A204.1 (cell line): Measurements from ENCODE around the gene ANKRD39.
"Not testable (repeated sequence)": the region's sequence is repeated elsewhere in the genome, so short reads cannot be mapped to it uniquely, and the experiment has no call there.

Experiments
- FAIRE-seq: peaks from 2 replicates; lab custom pipeline; 2012; peaks lifted over from hg19 to GRCh38; lab: Jason Lieb, UNC

The ANKRD39 gene, protein sequence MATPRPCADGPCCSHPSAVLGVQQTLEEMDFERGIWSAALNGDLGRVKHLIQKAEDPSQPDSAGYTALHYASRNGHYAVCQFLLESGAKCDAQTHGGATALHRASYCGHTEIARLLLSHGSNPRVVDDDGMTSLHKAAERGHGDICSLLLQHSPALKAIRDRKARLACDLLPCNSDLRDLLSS

DNA sequence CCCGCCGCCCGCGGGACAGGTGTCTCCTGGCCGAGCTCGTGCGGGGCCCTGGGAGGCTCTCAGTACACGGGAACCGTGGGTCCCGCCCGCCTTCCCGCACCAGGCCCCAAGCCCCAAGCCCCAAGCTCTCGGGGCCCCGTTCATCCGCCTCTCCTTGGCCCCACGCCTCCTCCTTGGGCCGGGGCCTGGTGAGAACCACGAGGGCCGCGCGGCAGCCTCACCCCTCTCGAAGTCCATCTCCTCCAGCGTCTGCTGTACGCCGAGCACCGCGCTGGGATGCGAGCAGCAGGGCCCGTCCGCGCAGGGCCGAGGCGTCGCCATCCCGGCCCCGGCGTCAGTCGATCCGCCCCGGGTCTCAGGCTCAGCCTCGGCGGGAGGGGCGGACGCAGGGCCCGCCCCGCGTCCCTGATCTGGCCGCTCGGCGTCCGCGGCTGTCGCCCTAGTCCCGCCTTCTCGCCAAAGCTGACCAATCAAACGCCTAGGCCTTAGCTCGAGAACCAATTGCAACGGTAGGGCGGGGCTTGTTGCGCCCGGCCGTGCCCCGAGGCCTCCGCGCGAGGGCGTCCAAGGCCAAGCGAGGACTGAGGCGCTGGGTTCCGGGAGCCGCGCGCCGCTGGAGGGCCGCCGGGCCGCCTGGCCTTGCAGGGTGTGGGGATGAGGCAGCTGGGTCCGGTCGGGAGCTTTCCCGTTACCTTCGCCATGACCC, at the start of gene ANKRD39:
Gene ANKRD39 (minus strand): TSS at position 350 of the 706 bp plus-strand sequence. CDS start 29 bp downstream, at position 321.
- no peak for FAIRE-seq

DNA sequence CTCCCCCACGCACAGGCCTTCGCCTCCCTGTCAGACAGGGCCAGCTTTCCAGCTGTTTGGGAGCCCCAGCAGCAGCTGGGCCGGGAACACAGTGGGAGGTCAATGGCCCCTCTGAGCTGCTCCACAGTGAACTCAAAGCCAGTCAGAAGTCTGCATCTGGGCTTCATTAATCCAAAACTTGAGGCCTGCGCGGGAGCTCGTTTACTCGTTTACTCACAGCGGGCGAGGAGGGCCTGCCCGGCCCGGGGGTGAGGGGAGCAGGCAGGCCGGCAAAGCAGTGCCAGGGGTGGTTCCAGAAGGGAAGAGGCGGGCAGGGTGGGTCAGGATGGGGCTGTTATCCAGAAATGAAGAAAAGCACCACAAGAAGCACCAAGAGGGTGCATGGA, 48.9 kb upstream of the ANKRD39 start:
- no peak for FAIRE-seq

DNA sequence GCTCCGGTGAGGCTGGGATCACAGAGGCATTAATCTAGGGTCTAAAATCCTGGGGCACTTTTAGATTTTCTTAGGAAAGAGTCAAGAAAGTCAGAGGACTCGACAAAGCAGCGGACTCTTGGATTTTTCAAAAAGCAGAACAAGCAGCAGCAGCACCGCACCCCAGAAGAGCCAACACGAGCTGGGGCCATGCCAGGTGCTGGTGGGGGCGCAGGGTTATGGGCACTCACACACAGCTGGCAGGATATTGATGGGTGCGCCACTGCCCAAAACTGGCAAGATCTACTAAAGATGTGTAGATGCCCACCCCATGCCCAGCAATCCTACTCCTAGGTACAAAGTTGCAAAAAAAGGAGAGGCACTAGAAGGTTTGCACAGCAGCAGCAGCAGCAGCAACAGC, 46.0 kb upstream of the ANKRD39 start:
- no peak for FAIRE-seq

DNA sequence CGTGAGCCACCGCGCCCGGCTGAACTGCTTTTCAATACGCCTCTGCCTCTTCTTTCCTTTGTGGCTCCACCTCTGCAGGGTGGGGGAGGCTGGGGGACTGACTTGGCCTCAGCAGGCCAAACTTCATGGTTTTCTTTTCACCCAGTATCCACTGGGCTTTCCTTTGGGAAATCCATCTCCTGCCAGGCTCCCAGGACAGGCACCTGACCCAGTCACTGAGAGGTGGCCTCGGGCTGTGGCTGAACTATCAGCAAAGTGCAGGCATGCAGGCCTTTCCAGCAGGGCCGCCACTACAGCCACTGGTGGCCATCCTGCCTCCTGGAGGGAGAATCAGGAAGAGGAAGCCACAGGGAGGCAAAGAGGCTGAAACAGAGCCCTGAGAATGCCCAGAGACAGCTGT, 45.5 kb upstream of the ANKRD39 start:
- no peak for FAIRE-seq

DNA sequence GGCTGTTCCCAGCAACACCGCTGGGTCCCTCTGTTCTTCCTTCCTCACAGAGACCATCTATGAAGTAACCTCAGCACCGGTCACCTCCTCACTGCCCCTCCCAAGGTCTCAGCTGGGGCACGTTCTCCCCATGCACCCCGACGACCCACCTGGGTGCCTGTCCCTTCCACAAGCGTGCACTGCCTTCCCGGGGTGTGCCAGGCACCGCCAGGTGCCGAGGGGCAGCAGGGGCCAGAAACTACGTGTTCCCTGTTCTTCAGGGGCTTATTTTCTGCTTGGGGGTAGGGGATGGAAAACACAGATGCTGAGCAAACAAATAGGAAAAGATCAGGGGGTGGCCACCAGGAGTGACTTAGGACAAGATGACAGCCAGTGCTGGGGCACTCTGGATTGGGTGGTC, 42.4 kb upstream of the ANKRD39 start:
- no peak for FAIRE-seq

DNA sequence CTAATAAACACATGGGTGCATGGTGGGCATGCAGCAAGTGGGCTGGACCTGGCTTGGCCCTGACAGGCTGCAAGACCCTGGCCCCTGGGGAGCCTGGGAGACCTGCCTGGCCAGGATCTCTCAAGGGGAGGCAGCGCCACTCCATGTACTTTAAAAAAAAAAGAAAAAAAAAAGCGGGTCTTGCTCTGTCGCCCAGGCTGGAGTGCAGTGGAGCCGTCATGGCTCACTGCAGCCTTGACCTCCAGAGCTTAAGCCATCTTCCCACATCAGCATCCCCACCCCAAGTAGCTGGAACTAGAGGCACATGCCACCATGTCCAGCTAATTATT, 41.6 kb upstream of the ANKRD39 start:
- FAIRE-seq, result no peak

DNA sequence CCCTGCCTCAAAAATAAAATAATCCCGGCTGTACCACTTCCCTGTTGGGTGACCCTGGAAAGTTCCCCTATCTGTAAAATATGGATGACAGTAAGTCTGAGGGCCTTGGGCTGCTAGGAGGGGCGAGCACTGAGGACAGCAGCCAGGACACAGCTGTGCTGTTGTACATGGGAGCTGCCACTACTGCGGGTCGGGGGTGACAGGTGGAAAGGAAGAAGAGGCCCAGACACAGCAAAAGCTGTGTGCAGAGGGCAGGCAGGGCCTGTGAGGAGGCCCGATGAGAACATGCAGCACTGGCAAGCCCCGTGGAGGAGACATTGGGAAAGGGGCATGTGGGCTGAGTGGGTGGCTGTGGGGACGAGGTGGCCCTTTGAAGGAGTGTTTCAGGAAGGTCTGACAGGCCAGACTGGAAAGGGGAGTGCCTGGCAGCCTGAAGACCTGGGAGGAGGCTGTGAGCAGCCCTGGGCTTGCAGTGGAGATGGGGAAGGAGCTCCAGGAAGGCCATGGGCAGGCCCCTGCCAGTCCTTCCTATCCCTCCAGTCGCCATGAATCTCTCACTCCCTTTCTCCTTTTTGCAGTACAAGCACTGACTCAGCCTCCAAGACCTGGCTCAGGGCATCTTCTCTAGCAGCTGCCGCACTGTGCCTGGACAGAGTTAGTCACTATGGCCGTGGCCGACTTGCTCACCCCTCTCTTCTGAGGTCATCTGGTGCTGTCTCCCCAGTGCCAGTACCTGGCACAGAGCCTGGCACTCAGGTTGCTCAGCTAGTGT, 41.0 kb upstream of the ANKRD39 start:
- no peak for FAIRE-seq

DNA sequence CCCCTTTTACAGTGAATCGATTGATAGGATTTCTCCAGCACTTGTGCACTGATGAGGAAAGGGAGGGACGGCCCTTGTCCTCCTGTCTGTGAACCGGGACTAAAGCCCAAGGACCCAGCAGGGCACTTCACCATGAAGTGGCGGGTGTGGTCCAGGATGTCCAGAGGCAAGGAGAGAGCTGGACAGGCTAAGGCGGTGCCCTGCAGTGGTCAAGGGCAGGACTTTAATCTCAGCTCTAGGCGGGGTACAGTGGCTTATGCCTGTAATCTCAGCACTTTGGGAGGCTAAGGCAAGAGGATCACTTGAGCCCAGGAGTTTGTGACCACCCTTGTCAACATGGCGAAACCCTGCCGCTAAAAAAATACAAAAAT, 40.3 kb upstream of the ANKRD39 start:
- FAIRE-seq, result no peak

DNA sequence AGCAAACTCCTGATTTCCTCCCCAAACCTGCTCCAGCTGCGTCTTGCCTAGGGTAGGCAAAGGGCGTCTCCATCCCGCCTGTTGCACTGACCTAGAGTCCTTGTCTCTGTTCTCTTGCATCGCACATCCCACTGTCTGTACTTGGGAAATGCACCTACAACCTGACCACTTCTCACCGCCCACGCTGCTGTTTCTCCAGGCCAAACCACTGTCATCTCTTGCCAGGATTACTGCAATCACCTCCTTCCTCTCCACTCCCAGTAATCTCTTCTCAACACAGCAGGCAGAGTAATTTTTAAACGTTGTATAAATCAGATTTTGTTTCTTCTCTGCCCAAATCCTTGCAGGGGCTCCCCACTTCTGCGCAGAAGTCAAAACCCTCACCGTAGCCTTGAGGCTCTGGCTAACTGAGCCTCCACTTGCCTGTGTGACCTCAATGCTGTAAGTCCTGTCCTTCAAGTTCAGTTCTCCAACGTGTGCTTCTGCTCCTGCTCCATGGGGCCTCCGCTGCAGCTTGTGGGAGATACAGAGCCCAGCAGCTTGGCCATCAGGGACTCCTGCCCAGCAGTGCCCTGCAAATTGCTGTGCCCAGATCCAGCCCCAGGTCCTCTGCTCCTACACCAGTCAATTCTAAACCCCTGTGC, 39.8 kb upstream of the ANKRD39 start:
- FAIRE-seq, result no peak

DNA sequence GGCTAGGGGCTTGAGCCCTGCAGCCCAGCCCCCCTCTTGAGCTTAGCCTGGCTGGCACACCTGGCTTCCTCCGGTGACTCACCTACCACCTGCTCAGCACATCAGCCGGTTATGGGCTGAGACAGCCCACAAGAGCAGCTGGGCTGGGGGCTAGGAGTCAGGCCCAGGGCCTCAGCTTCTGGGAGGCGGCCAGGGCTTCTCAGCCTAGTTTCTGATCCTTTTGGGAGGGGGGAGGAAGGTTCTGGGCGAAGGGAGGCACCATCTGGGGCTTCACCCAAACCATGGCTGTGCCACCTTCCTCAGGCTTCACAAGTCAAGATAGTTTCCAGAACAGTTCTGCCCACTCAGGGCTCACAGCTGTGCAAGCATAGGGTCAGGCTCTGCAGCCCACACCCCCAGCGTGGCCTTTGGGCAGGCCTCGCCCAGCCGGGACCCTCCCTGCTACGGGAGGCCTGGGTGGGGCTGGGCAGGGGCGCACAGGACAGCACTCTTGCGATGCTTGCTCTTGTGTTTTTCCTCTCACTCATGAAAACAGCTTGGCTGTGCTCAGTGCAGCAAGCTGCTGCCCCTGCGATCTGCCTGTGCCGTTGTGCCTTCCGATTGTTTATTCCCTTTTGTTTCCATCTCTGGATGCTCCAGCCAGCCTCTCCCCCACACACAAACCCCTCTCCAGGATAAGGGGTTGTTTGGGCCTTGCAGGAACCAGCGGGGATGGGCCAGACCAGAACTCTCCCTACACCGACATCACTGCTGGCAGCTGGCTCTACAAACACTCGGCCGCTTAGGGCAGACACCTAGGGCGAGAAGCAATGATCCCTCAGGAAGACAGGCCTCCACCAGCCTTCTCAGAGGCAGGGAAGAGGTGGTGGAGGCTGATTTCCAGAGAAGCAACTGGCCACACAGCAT, 38.2 kb upstream of the ANKRD39 start:
- FAIRE-seq, result no peak

DNA sequence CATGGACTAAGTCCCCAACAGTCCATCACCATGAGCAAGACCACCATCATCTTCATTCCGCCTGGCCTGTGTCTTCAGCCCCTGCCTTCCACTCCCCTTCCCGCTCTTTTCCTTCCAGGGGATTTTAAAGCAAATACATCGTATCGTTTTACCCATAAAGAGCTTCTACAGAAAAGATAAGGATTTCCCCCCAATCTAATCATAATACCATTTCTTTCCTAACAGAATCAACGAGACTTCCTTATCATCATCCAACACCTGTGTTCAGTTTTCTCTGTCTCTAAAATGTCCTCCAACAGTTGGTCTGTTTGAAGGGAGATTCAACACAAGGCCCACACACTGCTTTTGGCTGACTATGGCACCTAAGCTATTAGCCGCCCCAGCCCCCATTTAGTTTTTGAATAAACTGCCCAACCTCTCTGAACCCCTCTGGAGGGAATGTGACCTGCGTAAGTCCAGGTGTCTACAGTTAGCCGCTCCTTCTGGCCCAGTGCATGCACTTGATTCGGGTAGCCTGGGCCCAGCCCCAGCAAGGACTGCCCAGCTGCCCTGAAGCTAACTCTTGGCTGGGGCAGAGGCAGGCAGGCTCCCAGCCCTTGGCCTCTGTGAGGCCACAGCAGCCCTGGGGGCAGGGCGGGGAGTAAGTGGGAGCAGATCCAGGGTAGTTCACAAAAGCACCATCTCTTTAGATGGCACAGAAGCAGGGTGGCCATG, 37.4 kb upstream of the ANKRD39 start:
- no peak for FAIRE-seq

DNA sequence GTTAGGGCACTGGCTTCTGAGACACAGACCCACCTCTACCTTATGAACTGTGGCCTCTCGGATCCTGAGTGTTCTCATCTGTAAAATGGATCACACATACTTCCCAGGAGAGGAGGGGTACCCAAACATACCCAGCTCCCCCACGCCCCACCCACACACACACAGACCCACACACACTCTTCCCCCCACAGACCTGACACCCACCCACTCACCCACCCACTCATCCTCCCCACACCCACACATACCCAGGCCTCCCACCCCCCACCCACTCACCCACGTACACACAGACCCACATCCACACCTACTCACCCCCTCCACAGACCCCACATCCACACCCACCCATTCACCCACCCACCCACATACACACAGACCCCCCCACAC, 36.3 kb upstream of the ANKRD39 start:
- FAIRE-seq, result no peak

DNA sequence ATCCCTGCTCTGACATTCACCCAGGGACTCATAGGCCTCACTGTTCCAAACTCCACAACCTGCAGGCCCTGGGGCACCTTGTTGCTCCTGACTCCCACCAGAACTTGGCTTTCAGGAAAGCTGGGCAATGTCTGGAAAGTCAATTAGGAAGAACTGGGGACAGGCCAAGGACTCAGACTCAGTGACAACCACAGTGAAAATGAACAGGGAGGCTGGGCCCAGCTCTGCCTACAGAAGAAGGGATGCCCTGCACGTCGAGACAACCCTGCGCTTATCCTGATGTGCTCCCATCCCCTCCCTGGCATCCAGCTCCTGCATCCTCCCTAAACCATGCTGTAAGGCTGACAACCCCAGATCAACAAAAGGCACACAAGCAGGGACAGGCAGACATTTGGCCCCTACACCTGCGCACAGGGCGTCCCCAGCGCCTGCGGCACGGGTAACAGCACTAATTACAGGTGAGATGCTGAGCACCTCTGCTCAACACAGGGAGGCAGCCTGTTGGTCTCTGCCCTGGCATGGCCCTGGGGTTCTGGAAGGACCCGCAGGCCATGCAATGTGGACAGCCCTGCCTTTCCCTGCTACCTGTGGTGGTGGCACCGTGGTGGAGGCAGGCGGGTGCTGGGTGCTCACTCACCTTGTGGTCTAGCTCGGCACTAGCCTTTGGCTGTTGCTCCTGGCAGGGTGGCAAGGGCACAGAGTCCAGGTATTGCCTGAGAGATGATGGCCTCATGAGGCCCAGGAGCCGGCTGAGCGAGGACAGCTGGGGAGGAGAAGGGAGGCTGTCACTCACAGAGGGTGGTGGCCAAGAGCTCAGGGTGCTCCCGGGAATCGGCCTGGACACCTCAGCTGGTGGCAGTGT, 35.7 kb upstream of the ANKRD39 start:
- no peak for FAIRE-seq

DNA sequence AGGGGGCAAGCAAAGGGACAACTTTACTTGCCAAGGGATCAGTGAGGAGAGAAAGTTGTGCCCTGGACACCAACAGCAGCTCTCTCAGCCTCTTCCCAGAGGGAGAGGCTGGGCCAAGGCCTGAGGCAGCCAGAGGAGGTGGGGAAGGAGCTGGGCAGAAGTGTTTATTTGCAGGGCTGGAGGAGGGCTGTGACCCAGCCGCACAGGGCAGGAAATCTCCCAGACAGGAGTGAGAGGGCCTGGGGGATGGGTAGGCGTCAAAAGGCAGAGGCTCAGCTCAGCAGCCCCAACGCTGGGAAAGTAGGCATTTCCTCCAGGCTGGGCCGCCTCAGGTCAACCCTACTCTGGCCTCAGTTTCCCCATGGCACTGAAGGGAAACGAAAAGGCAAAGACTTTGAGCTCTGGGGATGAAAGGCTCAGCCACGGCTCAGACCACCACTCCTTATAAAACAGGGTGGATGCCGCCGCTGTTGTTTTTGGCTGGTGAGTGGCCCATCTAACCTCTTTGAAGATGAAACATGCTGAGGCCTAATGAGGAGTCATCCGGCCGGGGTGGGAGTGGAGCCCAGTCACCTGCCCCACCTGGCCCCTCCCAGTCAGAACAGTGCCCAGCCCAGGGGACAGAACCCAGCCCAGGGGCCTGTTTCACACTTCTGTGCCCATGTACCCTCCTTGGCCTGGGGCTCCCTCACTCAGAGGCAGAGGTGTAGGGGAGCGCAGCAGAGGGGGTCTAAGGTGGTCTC, 33.9 kb upstream of the ANKRD39 start:
- no peak for FAIRE-seq

DNA sequence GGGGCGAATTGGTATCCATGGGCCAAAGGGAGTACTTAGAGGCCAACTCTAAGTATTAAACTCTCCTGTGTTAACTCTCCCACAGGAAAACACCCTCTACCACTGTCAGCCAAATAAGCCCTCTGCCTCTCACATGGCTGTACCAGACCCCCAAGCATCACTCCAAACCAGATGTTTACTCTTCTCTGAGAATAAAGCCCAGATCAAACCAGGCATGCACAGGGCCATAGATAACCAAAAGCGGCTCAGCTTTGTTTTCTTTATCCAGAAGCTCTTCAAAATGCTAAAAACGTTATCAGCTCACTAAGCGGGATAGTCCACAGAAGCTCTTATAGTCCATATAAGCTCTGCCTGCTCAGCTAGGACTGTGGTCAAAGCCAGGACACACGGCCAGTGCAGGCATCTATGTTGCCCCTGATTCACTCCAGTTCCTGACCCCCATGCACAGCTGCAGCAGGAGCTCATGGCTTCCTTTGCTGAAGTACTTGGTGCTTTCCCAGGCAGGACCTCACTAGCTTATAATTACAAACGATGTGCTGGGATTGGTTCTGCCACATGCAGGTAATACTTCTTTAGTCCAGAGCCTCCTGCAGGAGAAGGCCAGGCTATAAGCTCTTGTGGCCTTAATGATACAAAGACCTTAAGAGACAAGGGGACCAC, 33.0 kb upstream of the ANKRD39 start:
- FAIRE-seq, result no peak

DNA sequence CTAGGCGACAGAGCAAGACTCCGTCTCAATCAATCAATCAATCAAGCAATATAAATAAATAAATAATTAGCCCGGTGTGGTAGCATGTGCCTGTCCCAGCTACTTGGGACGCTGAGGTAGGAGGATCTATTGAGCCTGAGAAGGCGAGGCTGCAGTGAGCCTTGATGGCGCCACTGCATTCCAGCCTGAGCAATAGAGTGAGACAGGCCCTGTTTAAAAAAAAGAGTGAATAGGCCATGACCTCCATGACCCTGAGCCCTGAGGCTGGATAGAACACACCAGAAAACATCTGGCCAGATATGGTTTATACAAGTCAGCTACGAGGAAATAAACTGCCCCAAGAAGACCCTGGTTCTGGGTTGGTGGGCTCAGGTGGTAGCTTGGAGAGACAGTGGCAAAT, 32.4 kb upstream of the ANKRD39 start:
- no peak for FAIRE-seq

DNA sequence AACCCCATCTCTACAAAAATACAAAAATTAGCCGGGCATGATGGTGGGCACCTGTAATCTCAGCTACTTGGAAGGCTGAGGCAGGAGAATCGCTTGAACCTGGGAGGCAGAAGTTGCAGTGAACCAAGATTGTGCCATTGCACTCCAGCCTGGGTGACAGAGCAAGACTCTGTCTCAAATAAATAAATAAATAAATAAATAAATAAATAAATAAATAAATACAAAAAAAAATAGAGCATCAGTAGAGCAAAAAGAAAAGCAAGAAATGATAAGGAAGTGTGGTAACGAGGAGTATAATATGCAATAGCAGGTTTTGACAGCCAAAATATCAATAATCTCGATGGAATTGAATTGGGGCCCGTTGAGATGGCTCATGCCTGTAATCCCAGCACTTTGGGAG, 31.7 kb upstream of the ANKRD39 start:
- FAIRE-seq, result not testable (repeated sequence)

DNA sequence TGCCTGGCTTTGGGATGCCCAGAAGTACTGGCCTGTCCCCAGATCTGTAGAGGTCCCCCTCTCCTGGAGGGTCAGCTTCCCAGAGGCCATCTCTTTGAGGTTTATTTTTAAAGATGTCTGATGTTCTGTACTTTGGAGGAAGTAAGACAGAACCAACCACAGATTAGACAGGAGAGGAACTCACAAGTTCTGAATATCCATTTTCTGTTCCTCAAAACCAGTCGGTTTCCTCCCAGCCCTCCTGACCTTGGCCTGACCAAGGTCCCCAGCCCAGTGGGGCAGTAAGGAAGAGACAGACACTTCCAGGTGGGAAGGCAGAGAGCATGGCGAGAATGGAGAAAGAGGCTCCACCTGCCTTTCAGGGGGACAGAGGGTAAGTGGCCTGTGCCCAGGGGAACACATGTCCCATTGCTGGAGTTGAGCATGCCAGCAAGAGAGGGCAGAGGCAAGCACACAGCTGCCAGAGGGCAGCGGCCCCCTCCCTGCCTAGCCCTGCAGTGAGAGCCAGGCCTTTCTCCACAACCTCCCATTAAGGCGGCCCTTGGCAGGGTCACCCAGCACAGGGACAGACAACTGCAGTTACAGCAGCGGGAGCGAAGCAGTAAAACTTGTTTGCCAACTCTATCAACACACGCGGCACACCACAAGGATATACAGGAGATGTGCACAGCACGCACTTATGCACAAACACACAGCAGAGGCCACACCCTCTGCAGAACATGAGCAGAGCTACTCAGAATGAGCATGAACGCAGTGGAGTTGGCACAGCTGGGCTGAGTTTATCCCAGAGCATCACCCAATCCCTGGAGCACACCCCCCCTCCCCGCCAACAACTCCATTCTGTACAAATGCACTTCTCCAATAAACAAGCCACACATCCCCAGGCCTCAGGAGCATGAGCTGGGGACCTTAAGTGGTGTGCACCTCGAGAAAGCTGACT, 30.5 kb upstream of the ANKRD39 start:
- FAIRE-seq, result no peak
